H9 (cell line): Measurements from ENCODE around the gene HNRNPF. TPM values are rescaled to one million over a fixed set of nuclear protein-coding genes. Genes with fewer than 3 reads are reported as not detected.

Source experiments
- DNase-seq: peaks from one replicate; pipeline ENCODE4 v3.0.0-alpha.2; 2017
- H2AFZ ChIP-seq: one replicate; pipeline ENCODE4 v1.6.1; 2013; ENCODE audit warnings: mild to moderate bottlenecking, low read length, control low read depth, moderate library complexity
- H2AK5ac ChIP-seq: 2 replicates; pipeline ENCODE4 v1.6.1; 2013; ENCODE audit warnings: low read length, control low read depth, mixed read lengths; ENCODE audit not compliant: insufficient read length
- H2BK120ac ChIP-seq: one replicate; pipeline ENCODE4 v1.6.1; 2013; ENCODE audit warnings: low read depth, mild to moderate bottlenecking, low read length, control low read depth, inconsistent platforms; ENCODE audit not compliant: poor library complexity, severe bottlenecking
- H2BK12ac ChIP-seq: 2 replicates; pipeline ENCODE4 v1.6.1; 2013; ENCODE audit warnings: low read length, control low read depth, mixed read lengths, low read depth; ENCODE audit not compliant: insufficient read length
- H2BK15ac ChIP-seq: 2 replicates; pipeline ENCODE4 v1.6.1; 2013; ENCODE audit warnings: low read depth, low read length, control low read depth
- H2BK20ac ChIP-seq: one replicate; pipeline ENCODE4 v1.6.1; 2013; ENCODE audit warnings: low read depth, mild to moderate bottlenecking, low read length, control low read depth, inconsistent platforms; ENCODE audit not compliant: poor library complexity, severe bottlenecking
- H2BK5ac ChIP-seq: 2 replicates; pipeline ENCODE4 v1.6.1; 2013; ENCODE audit warnings: low read length, control low read depth, mixed read lengths; ENCODE audit not compliant: insufficient read length
- H3K14ac ChIP-seq: 2 replicates; pipeline ENCODE4 v1.6.1; 2013; ENCODE audit warnings: low read length, control low read depth; ENCODE audit not compliant: insufficient read depth
- H3K18ac ChIP-seq: 2 replicates; pipeline ENCODE4 v1.6.1; 2013; ENCODE audit warnings: low read depth, mild to moderate bottlenecking, mixed read lengths, low read length, control low read depth; ENCODE audit not compliant: insufficient read length
- H3K23ac ChIP-seq: 2 replicates; pipeline ENCODE4 v1.6.1; 2013; ENCODE audit warnings: low read length, control low read depth, mixed read lengths, low read depth; ENCODE audit not compliant: insufficient read length
- H3K23me2 ChIP-seq: 2 replicates; pipeline ENCODE4 v1.6.1; 2013; ENCODE audit warnings: low read depth, mild to moderate bottlenecking, mixed read lengths, low read length, control low read depth; ENCODE audit not compliant: insufficient read length, poor library complexity, severe bottlenecking
- H3K27ac ChIP-seq: 2 replicates; pipeline ENCODE4 v1.5.1; 2013; ENCODE audit warnings: low read length, control low read depth, mixed read lengths, low read depth; ENCODE audit not compliant: insufficient read length
- H3K27me3 ChIP-seq: 2 replicates; pipeline ENCODE4 v1.6.1; 2013; ENCODE audit warnings: low read length, control low read depth, inconsistent platforms; ENCODE audit not compliant: insufficient read depth
- H3K4ac ChIP-seq: 2 replicates; pipeline ENCODE4 v1.6.1; 2013; ENCODE audit warnings: low read depth, mild to moderate bottlenecking, control low read depth, inconsistent platforms, low read length, moderate library complexity
- H3K4me1 ChIP-seq: 2 replicates; pipeline ENCODE4 v1.6.1; 2013; ENCODE audit warnings: low read length, control low read depth, inconsistent platforms; ENCODE audit not compliant: insufficient read depth
- H3K4me2 ChIP-seq: 2 replicates; pipeline ENCODE4 v1.6.1; 2013; ENCODE audit warnings: low read length, control low read depth, mixed read lengths; ENCODE audit not compliant: insufficient read length, insufficient read depth
- H3K56ac ChIP-seq: 2 replicates; pipeline ENCODE4 v1.6.1; 2013; ENCODE audit warnings: low read depth, mild to moderate bottlenecking, mixed read lengths, low read length, control low read depth; ENCODE audit not compliant: insufficient read length
- H3K79me1 ChIP-seq: 2 replicates; pipeline ENCODE4 v1.6.1; 2013; ENCODE audit warnings: low read depth, mild to moderate bottlenecking, moderate library complexity, low read length, control low read depth, inconsistent platforms; ENCODE audit not compliant: insufficient read depth, poor library complexity, severe bottlenecking
- H3K79me2 ChIP-seq: 2 replicates; pipeline ENCODE4 v1.6.1; 2013; ENCODE audit warnings: low read length, control low read depth, inconsistent platforms; ENCODE audit not compliant: insufficient read depth
- H3K9ac ChIP-seq: 2 replicates; pipeline ENCODE4 v1.6.1; 2013; ENCODE audit warnings: low read length, control low read depth, mixed read lengths; ENCODE audit not compliant: insufficient read length; ENCODE audit errors: extremely low read depth
- H3K9me3 ChIP-seq: one replicate; pipeline ENCODE4 v1.6.1; 2013; ENCODE audit warnings: low read depth, low read length, inconsistent platforms; ENCODE audit not compliant: control insufficient read depth
- H3T11ph ChIP-seq: one replicate; pipeline ENCODE4 v1.6.1; 2013; ENCODE audit warnings: mild to moderate bottlenecking, low read length, control low read depth, inconsistent platforms
- H4K20me1 ChIP-seq: one replicate; pipeline ENCODE4 v1.6.1; 2013; ENCODE audit not compliant: control insufficient read depth, insufficient read length, insufficient read depth
- H4K5ac ChIP-seq: 2 replicates; pipeline ENCODE4 v1.6.1; 2013; ENCODE audit warnings: low read depth, mild to moderate bottlenecking, mixed read lengths, low read length, control low read depth; ENCODE audit not compliant: insufficient read length
- H4K8ac ChIP-seq: replicated peaks from 2 replicates; pipeline ENCODE4 v1.6.1; 2013; ENCODE audit warnings: low read length, control low read depth, mixed read lengths, low read depth; ENCODE audit not compliant: insufficient read length
- H4K91ac ChIP-seq: 2 replicates; pipeline ENCODE4 v1.6.1; 2013; ENCODE audit warnings: low read depth, mild to moderate bottlenecking, moderate library complexity, mixed read lengths, low read length, control low read depth; ENCODE audit not compliant: insufficient read length
- H3K27ac Mint-ChIP-seq, 3 experiments: 2 replicates in 2 of 3; 3 replicates in 1 of 3; pipeline ENCODE4 v1.8.0; 2020 to 2021; ENCODE audit warnings: mixed read lengths in 3 of 3, mild to moderate bottlenecking in 1 of 3, moderate library complexity in 1 of 3
- H3K27me3 Mint-ChIP-seq: 2 replicates; pipeline ENCODE4 v1.8.0; 2021; ENCODE audit warnings: low read depth, mild to moderate bottlenecking, moderate library complexity, mixed read lengths
- H3K36me3 Mint-ChIP-seq, 3 experiments: 2 replicates in 2 of 3; 3 replicates in 1 of 3; pipeline ENCODE4 v1.8.0; 2020 to 2021; ENCODE audit warnings: low read depth in 3 of 3, mixed read lengths in 3 of 3; ENCODE audit not compliant: insufficient read depth in 1 of 3
- H3K4me1 Mint-ChIP-seq, 2 experiments: 2 replicates each; pipeline ENCODE4 v1.8.0; 2020; ENCODE audit warnings: mixed read lengths in 2 of 2
- H3K4me3 Mint-ChIP-seq, 2 experiments: 2 replicates in 1 of 2; 3 replicates in 1 of 2; pipeline ENCODE4 v1.8.0; 2020 to 2021; ENCODE audit warnings: mild to moderate bottlenecking in 2 of 2, mixed read lengths in 2 of 2, moderate library complexity in 1 of 2
- H3K9me3 Mint-ChIP-seq, 2 experiments: 2 replicates in 1 of 2; 3 replicates in 1 of 2; pipeline ENCODE4 v1.8.0; 2020; ENCODE audit warnings: mild to moderate bottlenecking in 2 of 2, mixed read lengths in 2 of 2, moderate library complexity in 1 of 2
- WGBS: extraction: QIAGEN DNeasy Blood & Tissue Kit; methylation state at CpG from one replicate; pipeline ENCODE4 v1.1.7; 2013; ENCODE audit warnings: missing lambda C conversion rate, low lambda C conversion rate, mixed read lengths; ENCODE audit not compliant: insufficient read length; ENCODE audit errors: extremely low coverage; 5-methylcytosine and 5-hydroxymethylcytosine counted together
- total RNA-seq: library from RNA; stranded (reverse); gene quantifications from 2 replicates; pipeline ENCODE4 v1.2.1, GENCODE V29; 2021
- TF ChIP-seq, protein P1 (sequence below): fragments of 200-600 bp; sonication (generic); conservative IDR thresholded peaks from 3 replicates; pipeline ENCODE4 v1.8.0; 2021; ENCODE audit warnings: antibody characterized with exemption, mild to moderate bottlenecking

HNRNPF gene
- total RNA-seq, 1 experiment from 2014 or later: 411 TPM

DNA sequence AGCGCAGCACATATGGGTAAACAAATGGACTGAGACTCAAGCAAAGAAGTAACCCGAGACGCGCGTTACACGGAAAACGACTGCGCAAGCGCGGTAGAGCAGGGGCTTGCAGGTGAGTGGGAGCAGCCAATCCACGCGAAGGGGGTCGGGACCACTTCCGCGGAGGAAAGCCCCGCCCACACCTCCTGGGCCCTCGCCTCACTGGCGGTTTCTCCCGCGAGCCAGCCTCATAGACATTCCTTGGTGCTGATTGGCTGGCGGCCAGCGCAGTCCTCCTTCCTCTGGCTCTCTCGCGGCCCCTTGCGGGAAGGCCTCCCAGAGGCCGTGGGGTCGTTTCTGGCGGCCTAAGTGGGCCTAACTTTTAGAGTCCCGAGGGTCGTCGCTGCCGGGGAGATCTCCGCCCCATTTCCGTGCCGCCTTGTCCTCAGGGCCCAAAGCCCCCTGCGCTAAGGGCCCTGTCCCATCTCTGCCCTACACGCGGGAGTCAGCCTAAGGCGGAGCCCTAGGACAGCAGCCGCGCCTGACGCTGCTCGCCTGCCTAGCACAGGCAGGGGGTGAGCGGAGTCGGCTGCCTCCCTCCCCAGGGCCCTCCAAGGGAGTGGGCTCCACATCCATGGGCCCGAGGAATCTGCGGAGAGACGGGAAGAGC lies 46.7 kb downstream of the HNRNPF start:
- Histone ChIP-seq H3K23me2 (peaks cover 8% of the 10 kb centered on the region), H3K56ac (no peak overlapping the region), H2BK120ac (no peak overlapping the region), H3K9me3 (no peaks in the 10 kb centered on the region), H2BK5ac (no peak overlapping the region), H3T11ph (no peak overlapping the region), H4K20me1 (no peaks in the 10 kb centered on the region), H2BK20ac (no peak overlapping the region), H3K14ac (peak overlapping the region; percentile 62), H3K27ac (no peak overlapping the region), H3K9ac (peak overlapping the region; percentile 56), H4K8ac (no peak overlapping the region), H3K4ac (no peak overlapping the region), H4K91ac (no peak overlapping the region), H3K27me3 (no peaks in the 10 kb centered on the region; the same call in 1 of the 2 replicates), H2BK15ac (no peak overlapping the region), H3K18ac (peak overlapping the region; percentile 59), H3K23ac (no peak overlapping the region), H3K79me1 (no peaks in the 10 kb centered on the region), H2AK5ac (no peak overlapping the region), H3K4me2 (peak overlapping the region; percentile 30), H3K79me2 (no peaks in the 10 kb centered on the region), H4K5ac (no peak overlapping the region), H2BK12ac (no peak overlapping the region), H3K4me1 (0 out of 2 replicates have a peak, but pooled peaks cover 1% of the 10 kb centered on the region), H2AFZ (no peak overlapping the region)
- Mint-ChIP-seq H3K4me3 (peak overlapping the region; percentile 85), H3K27me3 (peaks cover 7% of the 10 kb centered on the region), H3K36me3 (no peaks in the 10 kb centered on the region; a peak in 1 of 7 replicates), H3K4me1 (peaks cover 10 to 11% of the 10 kb centered on the region in 2 experiments), H3K27ac (peak overlapping the region in 2 of 3 experiments; percentile 79 to 91; a peak in 1 of 7 replicates), H3K9me3 (no peaks in the 10 kb centered on the region)
- no CpG with 5 or more reads among the region's 48 CpGs for WGBS
- DNase-seq: peak; percentile 99
- TF ChIP-seq, protein P1, sequence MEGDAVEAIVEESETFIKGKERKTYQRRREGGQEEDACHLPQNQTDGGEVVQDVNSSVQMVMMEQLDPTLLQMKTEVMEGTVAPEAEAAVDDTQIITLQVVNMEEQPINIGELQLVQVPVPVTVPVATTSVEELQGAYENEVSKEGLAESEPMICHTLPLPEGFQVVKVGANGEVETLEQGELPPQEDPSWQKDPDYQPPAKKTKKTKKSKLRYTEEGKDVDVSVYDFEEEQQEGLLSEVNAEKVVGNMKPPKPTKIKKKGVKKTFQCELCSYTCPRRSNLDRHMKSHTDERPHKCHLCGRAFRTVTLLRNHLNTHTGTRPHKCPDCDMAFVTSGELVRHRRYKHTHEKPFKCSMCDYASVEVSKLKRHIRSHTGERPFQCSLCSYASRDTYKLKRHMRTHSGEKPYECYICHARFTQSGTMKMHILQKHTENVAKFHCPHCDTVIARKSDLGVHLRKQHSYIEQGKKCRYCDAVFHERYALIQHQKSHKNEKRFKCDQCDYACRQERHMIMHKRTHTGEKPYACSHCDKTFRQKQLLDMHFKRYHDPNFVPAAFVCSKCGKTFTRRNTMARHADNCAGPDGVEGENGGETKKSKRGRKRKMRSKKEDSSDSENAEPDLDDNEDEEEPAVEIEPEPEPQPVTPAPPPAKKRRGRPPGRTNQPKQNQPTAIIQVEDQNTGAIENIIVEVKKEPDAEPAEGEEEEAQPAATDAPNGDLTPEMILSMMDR: peak; percentile 45; the same call in 2 of the 3 replicates
